NCI-H1417 (cell line): ENCODE results near the gene IFNGR1.
"Not testable (repeated sequence)": the region's sequence is repeated elsewhere in the genome, so short reads cannot be mapped to it uniquely, and the experiment has no call there.

ENCODE experiments used
- DNase-seq, 3 experiments: peaks; one replicate each; lab custom pipeline; 2025; lab: John Stamatoyannopoulos, UW

Gene IFNGR1

GRCh38 chr6:137213813-137214212, 5.4 kb downstream of the IFNGR1 start:
- no peak for DNase-seq

GRCh38 chr6:137213331-137213740, 5.8 kb downstream of the IFNGR1 start:
- no peak for DNase-seq

- no peak for DNase-seq
These were observed 7.3 kb downstream of the IFNGR1 start for GRCh38 chr6:137211910-137212309.

GRCh38 chr6:137210903-137211302, 8.3 kb downstream of the IFNGR1 start:
- DNase-seq: no peak

GRCh38 chr6:137208279-137208678, 10.9 kb downstream of the IFNGR1 start:
- no peak for DNase-seq

- not testable (repeated sequence) for DNase-seq
These were observed 11.7 kb downstream of the IFNGR1 start for GRCh38 chr6:137207457-137207856.

- no peak for DNase-seq
These were observed 12.6 kb downstream of the IFNGR1 start for GRCh38 chr6:137206577-137206976.

- no peak for DNase-seq
These were observed 15.9 kb downstream of the IFNGR1 start for GRCh38 chr6:137203256-137203655.

- no peak for DNase-seq
These were observed 17.1 kb downstream of the IFNGR1 start for GRCh38 chr6:137202078-137202477.

- DNase-seq: no peak
These were observed 18.2 kb downstream of the IFNGR1 start for GRCh38 chr6:137201006-137201405.

GRCh38 chr6:137200288-137200687, 18.9 kb downstream of the IFNGR1 start:
- DNase-seq: no peak

- DNase-seq: no peak
These were observed 21.2 kb downstream of the IFNGR1 start for GRCh38 chr6:137197684-137198645.

GRCh38 chr6:137193256-137194070, 25.7 kb downstream of the IFNGR1 start:
- peak in 1 of 3 experiments; percentile 37 for DNase-seq

- DNase-seq: no peak
These were observed 26.4 kb downstream of the IFNGR1 start for GRCh38 chr6:137192821-137193220.

- DNase-seq: no peak
These were observed 27.5 kb downstream of the IFNGR1 start for GRCh38 chr6:137191670-137192069.

- no peak for DNase-seq
These were observed 27.9 kb downstream of the IFNGR1 start for GRCh38 chr6:137191236-137191635.

GRCh38 chr6:137190583-137191094, 28.5 kb downstream of the IFNGR1 start:
- no peak for DNase-seq

GRCh38 chr6:137188855-137189254, 30.3 kb downstream of the IFNGR1 start:
- DNase-seq: peak in 2 of 3 experiments; percentile 30 to 40

- no peak for DNase-seq
These were observed 33.9 kb downstream of the IFNGR1 start for GRCh38 chr6:137185290-137185689.

GRCh38 chr6:137182654-137183073, 36.5 kb downstream of the IFNGR1 start:
- no peak for DNase-seq

- peak in 1 of 3 experiments; percentile 3 for DNase-seq
These were observed 37.1 kb downstream of the IFNGR1 start for GRCh38 chr6:137181891-137182653.

GRCh38 chr6:137177611-137178010, 41.6 kb downstream of the IFNGR1 start:
- DNase-seq: no peak
